ENCODE results near the gene BTN3A1. TPM values are rescaled to one million over a fixed set of nuclear protein-coding genes. Genes with fewer than 3 reads are reported as not detected.
"Not testable (repeated sequence)": the region's sequence is repeated elsewhere in the genome, so short reads cannot be mapped to it uniquely, and the experiment has no call there.

The BTN3A1 gene
- polyA plus RNA-seq, 4 donors = 26.7 to 59.2 (median 28.0) TPM

DNA sequence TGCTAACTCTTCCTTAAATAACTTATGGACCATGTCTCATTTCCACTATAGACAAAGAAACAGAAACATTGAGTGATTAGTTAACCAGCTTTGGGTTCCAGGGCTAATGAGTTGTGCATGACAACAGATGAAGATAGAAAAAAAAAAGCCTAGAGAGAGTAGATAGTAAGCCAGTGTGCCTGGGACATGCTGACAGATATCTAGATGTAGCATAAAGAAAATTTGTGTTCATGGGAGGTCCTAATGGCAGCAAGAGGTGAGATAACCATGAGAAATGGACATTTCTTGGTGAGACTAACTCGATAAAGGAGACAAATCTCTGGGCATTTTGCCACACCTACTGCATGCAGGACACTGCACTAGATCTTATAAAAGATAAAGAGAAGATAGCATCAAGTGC, 35.5 kb downstream of the BTN3A1 start:
- no peak for DNase-seq (ENCODE audit: low read depth in 4 of 4, low spot score in 3 of 4)

DNA sequence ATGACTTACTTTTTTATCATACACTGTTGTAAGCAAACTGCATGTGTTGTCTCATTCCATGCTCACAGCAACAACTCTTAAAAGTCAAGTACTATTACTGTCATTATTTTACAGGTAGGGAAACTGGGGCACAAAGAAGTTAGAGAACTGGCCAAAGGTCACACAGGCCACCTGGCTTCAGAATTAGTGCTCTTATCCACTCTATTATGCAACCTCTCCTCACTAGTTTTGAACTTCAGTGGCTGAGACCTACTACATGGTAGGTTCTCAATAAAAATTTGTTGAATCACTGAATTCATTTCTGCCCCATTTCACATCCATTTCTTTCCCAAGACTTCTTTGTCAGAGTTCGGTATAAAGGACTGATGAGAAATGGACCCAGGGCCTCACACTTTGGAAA, 35.9 kb downstream of the BTN3A1 start:
- DNase-seq (ENCODE audit: low read depth in 4 of 4, low spot score in 3 of 4) = no peak

- DNase-seq (ENCODE audit: low read depth in 4 of 4, low spot score in 3 of 4) = no peak
These were observed 37.4 kb downstream of the BTN3A1 start for GRCh38 chr6:26439151-26440125.

DNA sequence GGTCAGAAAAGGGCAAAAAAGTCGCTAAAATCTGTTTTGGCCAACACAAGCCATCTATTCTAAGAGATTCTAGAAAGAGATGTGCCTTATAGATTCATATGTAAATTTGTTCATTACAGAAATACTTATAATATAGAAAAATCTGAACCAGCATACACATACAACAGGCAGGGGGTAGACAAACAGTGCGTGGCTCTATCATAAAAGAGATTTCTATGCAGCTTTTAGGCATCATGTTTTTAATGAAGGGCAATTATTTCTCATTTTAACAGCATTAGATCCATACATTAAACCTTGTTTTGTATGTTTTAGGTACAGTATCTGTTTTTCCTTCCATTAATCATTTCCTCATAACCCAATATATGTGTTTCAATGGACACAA, 38.9 kb downstream of the BTN3A1 start:
- DNase-seq (ENCODE audit: low read depth in 4 of 4, low spot score in 3 of 4) = no peak

GRCh38 chr6:26441977-26442376, 39.9 kb downstream of the BTN3A1 start:
- no peak for DNase-seq (ENCODE audit: low read depth in 4 of 4, low spot score in 3 of 4)

DNA sequence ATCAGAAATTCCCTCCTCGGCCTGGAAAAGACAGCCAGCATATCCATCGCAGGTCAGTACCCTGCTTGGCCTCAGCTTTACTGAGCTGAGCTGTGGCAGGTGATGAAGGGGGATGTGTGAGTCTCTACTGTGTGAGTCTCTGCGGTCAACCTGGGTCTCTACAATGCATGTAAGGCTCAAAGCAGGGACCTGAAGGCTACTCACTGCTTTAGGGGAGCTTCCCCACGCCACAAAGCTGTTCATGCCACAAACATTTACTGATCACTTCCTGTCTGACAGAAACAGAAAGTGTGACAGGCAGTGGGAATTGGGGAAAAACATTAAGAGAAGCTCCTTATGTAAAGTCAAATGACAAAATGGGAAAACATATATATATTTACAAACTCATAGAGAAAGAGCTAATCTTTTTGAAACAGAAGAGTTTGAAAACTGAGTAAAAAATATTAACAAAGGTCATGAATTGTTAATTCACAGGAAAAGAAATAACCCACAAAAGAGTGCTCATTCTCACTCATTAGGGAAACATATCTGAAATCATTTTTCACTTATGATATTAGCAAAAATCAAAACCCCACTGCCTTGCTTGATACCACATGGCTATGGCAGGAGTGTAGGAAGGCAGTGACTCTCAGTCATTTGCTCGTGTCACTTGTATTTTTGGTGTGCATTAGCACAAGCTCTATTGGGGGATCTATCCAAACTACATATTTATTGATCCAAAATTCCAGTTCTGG, 44.0 kb downstream of the BTN3A1 start:
- no peak for DNase-seq (ENCODE audit: low read depth in 4 of 4, low spot score in 3 of 4)

GRCh38 chr6:26447257-26447656, 45.2 kb downstream of the BTN3A1 start:
- DNase-seq (ENCODE audit: low read depth in 4 of 4, low spot score in 3 of 4) = no peak

DNA sequence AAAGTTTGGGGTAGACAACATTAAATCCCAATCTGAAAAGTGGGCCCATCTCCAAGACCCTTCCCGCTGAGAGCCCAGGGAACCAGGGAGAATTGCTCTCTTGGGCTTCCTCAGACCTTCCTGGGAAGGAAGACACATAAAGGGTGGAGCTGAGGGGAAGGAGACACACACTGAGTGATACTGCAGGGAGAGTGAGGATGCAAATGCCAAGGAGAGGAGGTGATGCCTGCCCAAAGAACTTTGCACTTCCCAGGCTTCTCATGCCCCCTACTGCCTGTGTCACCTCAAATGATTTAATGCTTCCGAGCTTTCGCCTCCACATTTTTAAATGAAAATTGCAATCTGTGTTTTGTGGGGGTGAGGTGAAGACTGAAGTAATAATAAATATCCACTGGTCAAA, 48.2 kb downstream of the BTN3A1 start:
- DNase-seq (ENCODE audit: low read depth in 4 of 4, low spot score in 3 of 4) = no peak

DNA sequence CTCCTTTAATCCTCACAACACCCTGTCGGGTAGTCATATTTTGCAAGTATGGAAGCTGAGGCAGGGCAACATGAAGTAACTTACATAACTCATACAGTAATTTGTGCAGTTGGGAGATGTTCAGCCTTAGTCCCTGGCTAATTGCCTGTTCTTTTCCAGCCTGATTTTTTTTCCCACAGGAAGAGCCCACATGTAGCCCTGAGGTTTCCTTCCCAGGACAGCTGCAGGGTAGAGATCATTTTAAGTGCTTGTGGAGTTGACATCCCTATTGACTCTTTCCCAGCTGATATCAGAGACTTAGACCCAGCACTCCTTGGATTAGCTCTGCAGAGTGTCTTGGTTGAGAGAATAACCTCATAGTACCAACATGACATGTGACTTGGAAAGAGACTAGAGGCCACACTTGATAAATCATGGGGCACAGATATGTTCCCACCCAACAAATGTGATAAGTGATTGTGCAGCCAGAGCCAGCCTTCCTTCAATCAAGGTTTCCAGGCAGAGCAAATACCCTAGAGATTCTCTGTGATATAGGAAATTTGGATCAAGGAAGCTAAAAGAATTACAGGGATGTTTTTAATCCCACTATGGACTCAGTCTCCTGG, 50.7 kb downstream of the BTN3A1 start:
- no peak for DNase-seq (ENCODE audit: low read depth in 4 of 4, low spot score in 3 of 4)

GRCh38 chr6:26454631-26455030, 52.6 kb downstream of the BTN3A1 start:
- DNase-seq (ENCODE audit: low read depth in 4 of 4, low spot score in 3 of 4) = no peak

GRCh38 chr6:26455357-26455970, 53.4 kb downstream of the BTN3A1 start:
- DNase-seq (ENCODE audit: low read depth in 4 of 4, low spot score in 3 of 4) = no peak

- no peak for DNase-seq (ENCODE audit: low read depth in 4 of 4, low spot score in 3 of 4)
These were observed 55.3 kb downstream of the BTN3A1 start for GRCh38 chr6:26457264-26457805.

DNA sequence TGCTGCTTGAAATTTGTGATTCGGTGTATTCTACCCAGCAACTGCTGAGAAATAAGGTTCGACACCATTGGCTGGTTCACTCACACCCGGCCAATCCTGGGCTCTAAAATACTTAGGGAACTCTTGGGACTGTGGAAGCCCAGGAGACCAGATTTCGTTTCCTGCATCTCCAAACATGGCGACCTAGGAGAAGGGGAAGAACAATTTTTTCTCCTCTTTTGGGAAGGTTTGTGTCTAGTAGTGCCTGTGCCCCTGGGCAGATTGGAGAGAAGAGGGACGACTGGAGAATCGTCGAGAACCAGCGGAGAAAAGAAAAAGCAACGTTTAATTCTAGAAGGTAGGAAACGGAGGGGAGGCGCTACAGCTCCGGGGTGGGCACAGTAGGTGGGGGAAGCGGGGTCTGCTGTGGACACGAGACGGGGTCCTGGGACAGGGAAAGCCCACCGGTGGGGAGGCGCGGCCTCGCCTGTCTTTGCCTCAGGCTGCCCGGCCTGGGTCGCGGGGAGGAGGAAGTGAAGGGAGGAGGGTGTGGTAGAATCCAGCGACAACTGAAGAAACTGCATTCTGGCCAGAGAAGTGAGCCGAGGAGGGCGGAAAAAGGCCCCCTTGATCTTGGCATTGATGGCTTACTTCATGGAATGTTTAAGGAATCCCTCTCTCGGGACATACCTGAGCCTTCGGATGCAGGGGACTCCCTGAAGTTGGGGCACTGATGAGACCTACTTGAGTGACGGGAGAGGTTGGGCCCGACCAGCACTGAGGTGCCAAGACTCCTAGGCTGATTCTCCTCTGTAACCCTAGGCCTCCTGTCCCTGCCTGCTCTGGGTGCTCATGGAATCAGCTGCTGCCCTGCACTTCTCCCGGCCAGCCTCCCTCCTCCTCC, 56.0 kb downstream of the BTN3A1 start, which contains the start of gene BTN2A1:
TSS of gene BTN2A1 (plus strand) at position 150 of the 883 bp plus-strand sequence. CDS start at position 832, 682 bp downstream.
- DNase-seq (ENCODE audit: low read depth in 4 of 4, low spot score in 3 of 4) = peak; percentile 82 to 91 (median 84)

- no peak for DNase-seq (ENCODE audit: low read depth in 4 of 4, low spot score in 3 of 4)
These were observed 57.1 kb downstream of the BTN3A1 start for GRCh38 chr6:26459023-26459810.

DNA sequence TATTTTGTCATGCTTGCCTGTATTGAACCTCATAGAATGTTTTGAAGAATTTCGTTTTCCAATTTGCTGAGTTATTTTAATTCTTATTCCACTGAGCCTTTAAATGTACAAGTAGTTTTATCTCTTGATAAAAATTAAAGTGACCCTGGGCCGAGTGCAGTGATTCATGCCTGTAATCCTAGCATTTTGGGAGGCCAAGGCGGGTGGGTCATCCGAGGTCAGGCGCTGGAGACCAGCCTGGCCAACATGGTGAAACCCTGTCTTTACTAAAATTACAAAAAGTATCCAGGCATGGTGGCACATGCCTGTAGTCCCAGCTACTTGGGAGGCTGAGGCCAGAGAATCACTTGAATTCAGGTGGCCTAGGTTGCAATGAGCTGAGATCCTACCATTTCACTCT, 59.3 kb downstream of the BTN3A1 start:
- not testable (repeated sequence) for DNase-seq (ENCODE audit: low read depth in 4 of 4, low spot score in 3 of 4)

DNA sequence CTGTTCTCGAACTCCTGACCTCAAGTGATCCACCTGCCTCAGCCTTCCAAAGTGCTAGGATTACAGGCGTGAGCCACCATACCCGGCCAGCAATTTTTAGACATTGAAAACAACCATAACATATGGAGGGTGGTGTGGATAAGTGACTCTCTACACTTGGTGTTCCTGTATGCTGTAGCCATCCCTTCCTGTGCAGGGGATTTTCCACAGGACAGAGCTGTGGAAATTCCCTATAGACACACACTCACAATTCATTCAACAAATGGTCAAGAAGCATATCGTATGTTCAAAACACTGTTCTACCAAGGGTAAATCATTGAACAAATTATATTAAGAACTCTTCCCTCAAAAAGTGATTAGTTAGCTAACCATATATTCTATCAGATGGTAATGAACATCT, 61.9 kb downstream of the BTN3A1 start:
- DNase-seq (ENCODE audit: low read depth in 4 of 4, low spot score in 3 of 4) = no peak

GRCh38 chr6:26464416-26465131, 62.5 kb downstream of the BTN3A1 start:
- DNase-seq (ENCODE audit: low read depth in 4 of 4, low spot score in 3 of 4) = no peak
